ENCODE measurements around the gene TMEM132A.

The TMEM132A gene

DNA sequence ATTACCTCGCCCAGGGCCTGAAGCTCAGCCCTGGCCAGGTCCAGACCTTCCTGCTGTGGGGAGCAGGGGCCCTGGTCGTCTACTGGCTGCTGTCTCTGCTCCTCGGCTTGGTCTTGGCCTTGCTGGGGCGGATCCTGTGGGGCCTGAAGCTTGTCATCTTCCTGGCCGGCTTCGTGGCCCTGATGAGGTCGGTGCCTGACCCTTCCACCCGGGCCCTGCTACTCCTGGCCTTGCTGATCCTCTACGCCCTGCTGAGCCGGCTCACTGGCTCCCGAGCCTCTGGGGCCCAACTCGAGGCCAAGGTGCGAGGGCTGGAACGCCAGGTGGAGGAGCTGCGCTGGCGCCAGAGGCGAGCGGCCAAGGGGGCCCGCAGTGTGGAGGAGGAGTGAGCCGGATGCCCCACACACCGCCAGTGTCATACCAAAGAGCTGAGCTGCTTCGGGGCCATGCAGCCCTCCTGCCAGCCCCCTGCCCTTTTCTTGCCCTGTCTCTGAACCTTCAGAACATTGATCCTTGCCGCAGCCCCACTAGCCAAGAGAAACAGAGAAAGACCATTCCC lies 2.4 kb upstream of the TMEM132A start:
- DNase-seq = no peak

DNA sequence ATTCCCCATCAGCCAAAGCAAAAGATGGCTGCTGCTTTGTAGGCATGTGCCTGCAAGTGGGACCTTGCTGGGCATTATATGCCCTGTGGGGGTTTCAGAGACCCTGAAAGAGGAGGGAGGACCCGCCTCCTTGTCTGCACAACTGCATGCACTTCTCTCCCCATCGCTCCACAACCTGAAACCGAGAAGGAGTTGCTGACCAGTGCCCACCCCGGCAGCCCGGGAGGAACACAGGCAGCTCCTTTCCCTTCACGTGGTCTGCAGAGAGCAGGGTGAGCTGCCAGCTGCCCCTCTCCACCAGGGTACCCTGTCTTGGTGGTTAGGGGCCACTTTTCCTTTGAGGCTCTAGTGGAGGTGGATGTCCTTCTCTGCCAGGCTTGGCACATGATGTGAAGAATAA lies 1.4 kb upstream of the TMEM132A start:
- DNase-seq = no peak

DNA sequence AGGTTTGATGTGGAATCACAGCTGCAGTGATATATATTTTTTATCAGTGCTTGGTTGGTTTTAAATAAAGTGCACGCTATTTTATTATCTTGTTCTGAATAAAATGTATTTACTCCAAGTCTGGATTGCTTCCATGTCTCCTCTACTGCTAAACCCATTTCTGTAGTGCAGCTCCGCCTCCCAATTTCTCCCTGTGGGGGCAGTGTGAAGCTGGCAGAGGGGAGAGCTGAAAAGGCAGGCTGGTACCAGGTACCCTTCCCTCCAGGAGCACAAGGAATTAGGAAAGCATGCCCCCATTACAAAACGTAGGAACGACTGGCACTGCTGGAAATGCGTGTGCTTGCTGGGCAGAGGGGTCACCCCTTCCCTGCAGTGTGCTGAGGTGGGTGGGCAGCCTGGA lies 934 bp upstream of the TMEM132A start:
- no peak for DNase-seq

DNA sequence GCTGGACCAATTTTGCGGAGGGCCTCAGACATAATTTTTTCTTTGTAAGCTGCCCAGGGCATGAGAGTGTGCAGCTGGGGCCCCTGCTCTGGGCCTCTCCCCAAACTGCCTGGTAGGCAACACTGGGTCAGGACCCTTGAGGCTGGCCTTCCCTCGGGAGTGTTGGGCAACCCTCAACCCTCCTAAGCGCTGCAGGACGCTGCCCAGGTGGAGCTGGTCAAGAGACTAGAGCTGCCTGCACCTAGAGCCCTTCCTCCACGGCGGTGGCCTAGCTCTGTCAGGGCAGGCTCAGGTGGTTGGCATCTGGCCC lies 505 bp upstream of the TMEM132A start:
- no peak for DNase-seq

DNA sequence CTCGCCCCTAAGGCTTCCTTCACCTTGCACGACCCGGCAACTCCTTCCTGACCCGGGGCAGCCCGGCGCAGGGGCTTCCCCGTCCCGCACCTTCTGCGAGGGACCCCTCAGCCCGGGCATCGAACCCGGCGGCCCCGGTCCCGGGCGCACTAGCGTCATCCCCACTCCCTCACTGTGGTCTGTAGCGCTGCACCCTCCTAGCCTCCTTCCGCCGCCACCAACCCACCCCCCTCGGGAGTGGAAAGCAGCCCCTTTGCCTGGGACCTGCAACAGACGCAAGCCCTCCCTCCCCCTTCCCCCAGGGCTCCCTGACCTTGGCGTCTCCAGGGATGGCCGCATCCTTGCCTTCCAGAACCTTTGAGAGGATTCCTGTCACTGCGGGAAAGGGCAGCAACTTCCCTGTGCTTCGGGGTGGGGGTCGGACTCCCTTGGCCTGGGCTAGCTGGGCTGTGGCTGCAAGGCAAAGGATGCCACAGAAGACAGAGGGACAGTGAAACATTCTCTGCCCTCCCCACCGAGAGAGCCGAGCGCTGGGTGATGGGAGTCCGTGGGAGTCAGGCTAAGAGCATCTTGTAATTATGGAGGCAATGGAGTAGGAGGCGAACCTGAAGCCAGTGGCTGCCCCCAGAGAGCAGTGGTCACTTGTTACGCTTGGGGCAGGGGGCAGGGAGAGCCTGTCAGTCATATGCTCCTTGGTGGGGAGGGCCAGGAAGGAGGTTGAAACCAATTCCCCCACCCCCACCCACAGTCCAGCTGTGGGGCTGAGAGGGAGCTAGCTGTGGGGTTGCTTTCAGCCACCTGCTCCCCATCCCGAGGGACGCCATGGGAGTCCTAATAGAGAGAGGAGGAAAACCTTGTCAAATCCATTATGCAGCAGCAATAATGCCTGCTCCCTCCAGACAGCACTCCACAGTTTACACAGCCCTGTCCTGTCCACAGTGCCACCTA lies 920 bp downstream of the TMEM132A start:
- no peak for DNase-seq

- DNase-seq = peak in 3 of 4 experiments; percentile 29 to 67 (median 46)
Measured at GRCh38 chr11:60925868-60926267, 1.6 kb downstream of the TMEM132A start.

GRCh38 chr11:60926500-60926899 lies 2.2 kb downstream of the TMEM132A start:
- no peak for DNase-seq

GRCh38 chr11:60927061-60927592 lies 2.9 kb downstream of the TMEM132A start:
- DNase-seq = no peak

GRCh38 chr11:60927600-60927999 lies 3.3 kb downstream of the TMEM132A start:
- DNase-seq = no peak

DNA sequence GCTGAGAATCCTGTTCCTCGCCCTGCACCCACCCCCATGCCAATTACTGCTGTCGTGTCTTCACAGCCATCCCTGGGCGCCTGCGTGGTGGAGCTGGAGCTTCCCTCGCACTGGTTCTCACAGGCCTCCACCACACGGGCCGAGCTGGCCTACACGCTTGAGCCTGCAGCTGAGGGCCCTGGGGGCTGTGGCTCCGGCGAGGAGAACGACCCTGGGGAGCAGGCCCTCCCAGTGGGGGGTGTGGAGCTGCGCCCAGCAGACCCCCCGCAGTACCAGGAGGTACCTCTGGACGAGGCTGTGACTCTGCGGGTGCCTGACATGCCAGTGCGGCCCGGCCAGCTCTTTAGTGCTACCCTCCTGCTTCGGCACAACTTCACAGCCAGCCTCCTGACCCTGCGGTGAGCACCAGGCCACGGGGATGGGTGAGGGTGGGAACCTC lies 4.3 kb downstream of the TMEM132A start:
- DNase-seq = no peak

GRCh38 chr11:60929764-60930163 lies 5.5 kb downstream of the TMEM132A start:
- no peak for DNase-seq

DNA sequence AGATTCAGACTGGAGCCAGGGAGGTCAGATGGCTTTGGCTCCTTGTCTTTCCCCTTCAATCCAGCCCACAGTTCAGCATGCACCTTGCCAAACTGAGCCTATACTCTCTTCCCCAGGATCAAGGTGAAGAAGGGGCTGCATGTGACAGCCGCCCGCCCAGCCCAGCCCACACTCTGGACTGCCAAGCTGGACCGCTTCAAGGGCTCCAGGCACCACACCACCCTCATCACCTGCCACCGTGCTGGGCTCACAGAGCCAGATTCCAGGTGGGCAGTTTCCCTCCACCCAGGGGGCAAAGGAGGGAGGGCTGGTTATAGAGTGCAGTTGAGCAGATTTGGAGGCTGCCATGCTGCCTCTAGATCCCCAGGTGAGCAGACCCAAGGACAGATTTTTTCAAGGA lies 6.1 kb downstream of the TMEM132A start:
- DNase-seq = no peak

DNA sequence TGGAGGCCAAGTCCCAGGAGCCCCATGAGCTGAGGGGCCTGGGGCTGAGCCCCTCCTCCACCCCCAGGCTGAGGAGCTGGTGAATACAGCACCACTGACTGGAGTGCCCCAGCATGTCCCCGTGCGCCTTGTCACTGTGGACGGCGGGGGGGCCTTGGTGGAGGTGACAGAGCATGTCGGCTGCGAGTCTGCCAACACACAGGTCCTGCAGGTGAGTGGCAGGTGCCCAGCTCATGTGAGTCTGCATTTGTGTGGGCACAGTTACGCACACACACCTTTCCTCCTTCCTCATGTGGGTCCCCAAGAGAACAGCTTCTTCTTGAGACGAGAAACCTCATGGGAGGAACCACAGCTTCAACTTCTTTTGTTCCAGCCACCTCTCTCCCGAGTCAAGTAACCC lies 7.7 kb downstream of the TMEM132A start:
- DNase-seq = no peak

DNA sequence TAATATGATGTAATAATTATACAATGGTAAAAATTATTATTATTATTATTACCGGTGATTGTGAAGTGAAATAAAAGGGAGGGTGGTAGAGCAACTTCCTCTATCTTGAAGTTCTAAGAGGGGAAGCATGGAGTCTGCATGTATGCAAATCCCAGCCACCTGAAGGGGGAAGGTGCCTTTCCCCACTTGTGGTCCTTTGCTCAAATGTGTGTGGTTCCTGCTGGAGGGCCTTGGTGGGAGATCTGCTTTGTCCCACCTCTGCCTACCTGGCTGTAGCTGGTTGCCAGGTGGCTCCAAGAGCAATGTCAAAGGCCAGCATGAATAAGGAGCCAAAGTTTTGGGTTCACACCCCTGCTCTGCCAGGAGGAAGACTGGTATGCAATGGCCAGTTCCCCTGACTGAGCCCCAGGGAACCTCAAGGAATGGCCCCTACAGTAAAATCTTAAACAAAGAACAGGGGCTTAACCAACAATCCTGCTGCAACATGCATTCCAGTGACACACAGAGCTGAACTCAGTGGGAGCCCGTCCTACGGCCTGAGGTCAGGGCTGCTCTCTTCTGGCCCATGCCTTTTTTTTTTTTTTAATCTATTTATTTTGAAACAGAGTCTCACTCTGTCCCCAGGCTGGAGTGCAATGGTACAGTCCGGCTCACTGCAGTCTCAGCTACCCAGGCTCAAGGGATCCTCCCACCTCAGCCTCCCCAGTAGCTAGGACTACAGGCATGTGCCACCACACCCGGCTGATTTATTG lies 8.5 kb downstream of the TMEM132A start:
- no peak for DNase-seq

DNA sequence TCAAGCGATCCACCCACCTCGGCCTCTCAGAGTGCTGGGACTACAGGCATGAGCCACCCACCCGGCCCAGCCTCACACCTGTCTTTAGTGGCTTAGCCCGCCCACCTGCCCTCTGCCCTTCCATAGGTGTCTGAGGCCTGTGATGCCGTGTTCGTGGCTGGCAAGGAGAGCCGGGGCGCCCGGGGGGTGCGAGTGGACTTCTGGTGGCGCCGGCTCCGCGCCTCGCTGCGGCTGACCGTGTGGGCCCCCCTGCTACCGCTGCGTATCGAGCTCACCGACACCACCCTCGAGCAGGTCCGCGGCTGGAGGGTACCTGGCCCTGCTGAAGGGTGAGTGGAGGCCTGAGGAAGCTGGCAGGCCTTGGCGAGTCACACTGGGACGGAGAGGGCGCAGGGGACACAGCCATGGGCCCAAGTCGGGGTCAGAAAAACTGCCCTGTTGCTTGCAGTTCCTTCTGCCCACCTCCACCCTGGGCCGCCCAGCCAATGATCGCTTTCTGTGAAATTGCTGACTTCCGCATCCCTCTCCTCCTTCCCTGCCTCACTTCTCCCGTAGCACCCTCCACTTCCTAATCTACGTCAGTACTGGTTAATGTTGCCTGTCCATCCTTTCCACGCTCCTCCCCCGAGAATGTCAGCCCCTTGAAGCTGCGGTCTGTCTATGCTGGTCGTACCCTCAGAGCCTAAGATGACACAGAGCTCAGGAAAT lies 9.3 kb downstream of the TMEM132A start:
- peak in 3 of 4 experiments; percentile 40 to 46 (median 40) for DNase-seq

GRCh38 chr11:60934124-60934789 lies 10.0 kb downstream of the TMEM132A start:
- DNase-seq = peak in 1 of 4 experiments; percentile 40

DNA sequence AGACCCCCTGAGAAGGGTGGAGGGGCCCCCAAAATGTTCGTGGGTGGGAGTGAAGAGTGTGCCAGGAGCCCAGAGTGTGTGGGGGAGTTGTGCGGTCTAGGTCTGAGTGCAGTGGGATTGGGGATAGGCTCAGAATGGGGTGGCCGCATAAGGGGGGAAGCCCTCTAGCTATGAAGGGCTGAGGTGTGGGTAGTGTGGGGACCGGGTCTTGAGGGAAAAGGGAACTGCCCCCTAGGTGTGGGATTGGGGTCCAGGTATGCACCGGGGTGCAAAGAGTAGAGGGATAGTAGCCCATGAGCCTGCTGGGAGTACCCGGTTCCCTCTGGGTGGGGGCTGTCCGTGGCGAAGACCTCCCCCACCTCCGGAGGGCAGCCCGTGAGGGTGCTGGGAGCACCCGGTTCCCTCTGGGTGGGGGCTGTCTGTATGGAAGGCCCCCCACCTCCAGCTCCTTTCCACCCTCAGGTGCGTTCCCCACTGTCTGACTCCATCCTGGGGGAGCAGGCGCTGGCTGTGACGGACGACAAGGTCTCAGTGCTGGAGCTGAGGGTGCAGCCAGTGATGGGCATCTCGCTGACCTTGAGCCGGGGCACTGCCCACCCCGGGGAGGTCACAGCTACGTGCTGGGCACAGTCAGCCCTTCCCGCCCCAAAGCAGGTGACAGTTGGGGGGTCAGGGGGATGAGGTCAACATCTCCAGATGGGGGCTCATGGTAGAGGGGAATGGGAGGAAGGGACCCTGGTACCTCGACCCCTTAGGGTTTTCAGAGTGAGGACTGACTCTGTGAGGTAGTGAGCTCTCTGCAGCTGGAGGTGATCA lies 10.7 kb downstream of the TMEM132A start:
- peak in 1 of 4 experiments; percentile 49 for DNase-seq

- peak in 1 of 4 experiments; percentile 46 for DNase-seq
Measured at GRCh38 chr11:60935676-60936442, 11.6 kb downstream of the TMEM132A start.

GRCh38 chr11:60936467-60937143 lies 12.3 kb downstream of the TMEM132A start:
- DNase-seq = no peak

GRCh38 chr11:60937144-60937527 lies 12.9 kb downstream of the TMEM132A start:
- DNase-seq = no peak
